GM12873 (cell line): ENCODE results near the gene ZBTB11.

Experiments used
- TF ChIP-seq, protein P1 (sequence below): IDR thresholded peaks from 2 replicates; pipeline ENCODE4 v1.5.1; 2012; ENCODE audit warnings: low read depth, mild to moderate bottlenecking, moderate library complexity, low read length, control low read depth; ENCODE audit not compliant: insufficient read depth; ENCODE audit errors: missing control alignments

The ZBTB11 gene

DNA sequence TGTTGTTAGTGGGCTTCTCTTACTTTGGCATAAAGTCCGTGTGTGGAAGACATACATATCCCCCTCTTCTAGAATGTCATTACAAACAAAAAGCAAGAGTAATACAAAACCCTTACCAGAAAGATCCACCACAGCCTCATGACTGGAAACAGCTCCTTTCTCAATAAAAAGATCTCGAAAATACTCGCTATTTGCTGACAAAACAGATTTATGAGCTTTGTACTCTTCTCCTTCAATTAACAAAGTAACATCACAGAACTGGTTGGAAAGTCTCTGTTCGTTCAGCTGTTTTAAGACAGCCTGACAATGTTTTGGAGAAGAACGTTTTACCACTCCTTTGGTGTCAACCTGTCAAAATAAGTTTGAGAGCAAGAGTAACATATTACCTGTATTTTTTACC lies 5.9 kb downstream of the ZBTB11 start:
- TF ChIP-seq, protein P1, sequence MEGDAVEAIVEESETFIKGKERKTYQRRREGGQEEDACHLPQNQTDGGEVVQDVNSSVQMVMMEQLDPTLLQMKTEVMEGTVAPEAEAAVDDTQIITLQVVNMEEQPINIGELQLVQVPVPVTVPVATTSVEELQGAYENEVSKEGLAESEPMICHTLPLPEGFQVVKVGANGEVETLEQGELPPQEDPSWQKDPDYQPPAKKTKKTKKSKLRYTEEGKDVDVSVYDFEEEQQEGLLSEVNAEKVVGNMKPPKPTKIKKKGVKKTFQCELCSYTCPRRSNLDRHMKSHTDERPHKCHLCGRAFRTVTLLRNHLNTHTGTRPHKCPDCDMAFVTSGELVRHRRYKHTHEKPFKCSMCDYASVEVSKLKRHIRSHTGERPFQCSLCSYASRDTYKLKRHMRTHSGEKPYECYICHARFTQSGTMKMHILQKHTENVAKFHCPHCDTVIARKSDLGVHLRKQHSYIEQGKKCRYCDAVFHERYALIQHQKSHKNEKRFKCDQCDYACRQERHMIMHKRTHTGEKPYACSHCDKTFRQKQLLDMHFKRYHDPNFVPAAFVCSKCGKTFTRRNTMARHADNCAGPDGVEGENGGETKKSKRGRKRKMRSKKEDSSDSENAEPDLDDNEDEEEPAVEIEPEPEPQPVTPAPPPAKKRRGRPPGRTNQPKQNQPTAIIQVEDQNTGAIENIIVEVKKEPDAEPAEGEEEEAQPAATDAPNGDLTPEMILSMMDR, result no peak

- TF ChIP-seq, protein P1, result no peak
These were observed 9.1 kb downstream of the ZBTB11 start for GRCh38 chr3:101667844-101668243.

- TF ChIP-seq, protein P1, result no peak
These were observed 9.6 kb downstream of the ZBTB11 start for GRCh38 chr3:101667331-101667730.

GRCh38 chr3:101665851-101666250 lies 11.1 kb downstream of the ZBTB11 start:
- TF ChIP-seq, protein P1, result no peak

DNA sequence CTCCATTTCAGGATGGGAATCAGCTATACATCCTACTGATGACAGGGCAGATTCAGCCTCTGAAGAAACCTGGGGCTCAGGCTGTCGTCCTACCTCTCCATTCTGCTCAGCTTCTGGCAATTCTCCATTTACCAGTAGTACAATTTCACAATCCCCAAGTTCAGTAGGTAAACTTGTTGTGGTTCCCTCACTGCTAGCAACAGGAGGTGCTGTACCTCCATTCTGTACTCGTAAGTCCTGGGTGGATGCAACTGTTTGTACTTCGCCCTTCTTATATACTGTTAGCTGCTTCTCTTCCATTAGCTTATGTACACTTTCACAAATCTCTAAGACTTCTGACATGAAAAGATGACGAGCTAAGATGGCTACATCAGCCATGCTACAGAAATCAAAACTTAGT lies 11.6 kb downstream of the ZBTB11 start:
- TF ChIP-seq, protein P1, result no peak

GRCh38 chr3:101660714-101661113 lies 16.2 kb downstream of the ZBTB11 start:
- TF ChIP-seq, protein P1, result no peak

DNA sequence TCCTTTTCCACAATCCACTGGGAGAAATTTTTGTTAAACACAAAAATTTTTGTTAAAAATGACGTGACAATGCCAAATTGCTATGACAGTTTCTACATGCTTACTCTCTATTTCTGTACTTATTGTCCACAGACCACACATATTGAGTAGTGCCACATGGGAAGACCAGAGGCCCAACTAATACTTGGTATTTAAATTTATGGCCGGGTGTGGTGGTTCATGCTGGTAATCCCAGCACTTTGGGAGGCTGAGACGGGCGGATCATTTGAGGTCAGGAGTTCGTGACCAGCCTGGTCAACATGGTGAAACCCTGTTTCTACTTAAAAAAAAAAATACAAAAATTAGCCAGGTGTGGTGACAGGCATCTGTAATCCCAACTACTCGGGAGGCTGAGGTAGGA lies 20.3 kb downstream of the ZBTB11 start:
- TF ChIP-seq, protein P1, result no peak
